Lung (tissue), 16 donors: ENCODE results near the gene MARCHF7. TPM values are rescaled to one million over a fixed set of nuclear protein-coding genes. Genes with fewer than 3 reads are reported as not detected.
"Not testable (repeated sequence)": the region's sequence is repeated elsewhere in the genome, so short reads cannot be mapped to it uniquely, and the experiment has no call there.

Source experiments
- ATAC-seq: fragments of 200-7000 bp; cut with Tn5 transposase; one replicate; pipeline ENCODE4 v1.9.1; 2020; ENCODE audit warnings: moderate number of reproducible peaks; ENCODE audit not compliant: insufficient read depth, low FRiP score
- DNase-seq, 3 donors: peaks; one replicate each; pipeline ENCODE4 v3.0.0-alpha.2; 2013 to 2017
- H3K27ac ChIP-seq, 2 donors: one replicate each; pipeline ENCODE4 v1.5.1; 2013; ENCODE audit warnings: mild to moderate bottlenecking in 2 of 2, moderate library complexity in 2 of 2, control low read depth in 1 of 2, inconsistent platforms in 1 of 2, low read depth in 1 of 2, low read length in 1 of 2
- H3K27me3 ChIP-seq, 3 donors: one replicate each; pipeline ENCODE4 v1.5.1; 2013; ENCODE audit warnings: low read length in 2 of 3; ENCODE audit not compliant: control insufficient read depth in 3 of 3, insufficient read depth in 3 of 3
- H3K36me3 ChIP-seq, 4 donors: one replicate each; pipeline ENCODE4 v1.5.1; 2013; ENCODE audit warnings: low read length in 4 of 4, mild to moderate bottlenecking in 1 of 4, moderate library complexity in 1 of 4; ENCODE audit not compliant: control insufficient read depth in 4 of 4, insufficient read depth in 4 of 4
- H3K4me1 ChIP-seq, 5 donors: one replicate each; pipeline ENCODE4 v1.5.1; 2013; ENCODE audit warnings: low read length in 5 of 5, mild to moderate bottlenecking in 2 of 5, moderate library complexity in 1 of 5; ENCODE audit not compliant: control insufficient read depth in 5 of 5, insufficient read depth in 5 of 5
- H3K4me3 ChIP-seq: one replicate; pipeline ENCODE4 v1.5.1; 2013; ENCODE audit warnings: mild to moderate bottlenecking, control low read depth, moderate library complexity
- H3K9ac ChIP-seq, 2 donors: one replicate each; pipeline ENCODE4 v1.5.1; 2013; ENCODE audit warnings: low read length in 2 of 2, control low read depth in 1 of 2; ENCODE audit not compliant: insufficient read depth in 1 of 2
- H3K9me3 ChIP-seq, 4 donors: one replicate each; pipeline ENCODE4 v1.5.1; 2013; ENCODE audit warnings: low read length in 3 of 4, mild to moderate bottlenecking in 1 of 4, moderate library complexity in 1 of 4; ENCODE audit not compliant: control insufficient read depth in 4 of 4, insufficient read depth in 3 of 4
- WGBS, 2 donors: extraction: QIAGEN DNeasy Blood & Tissue Kit; methylation state at CpG; one replicate each; pipeline ENCODE4 v1.1.7; 2013; 5-methylcytosine and 5-hydroxymethylcytosine counted together
- long read RNA-seq, 5 donors: transcript quantifications; one replicate each; lab custom pipeline, GENCODE V29; 2026
- polyA plus RNA-seq, 2 donors: library from polyadenylated mRNA; stranded (reverse); fragments of 200-250 nt; gene quantifications; one replicate each; pipeline ENCODE4 v1.2.1, GENCODE V29; 2013
- total RNA-seq, 2 donors: library from RNA; depleted of rRNA in 1 of 2; stranded (reverse); fragments of >200 nt in 1 of 2; gene quantifications; one replicate each; pipeline ENCODE4 v1.2.1, GENCODE V29; 2014 to 2021
- TF ChIP-seq, protein P1 (sequence below): IDR thresholded peaks from 2 replicates; pipeline ENCODE4 v1.5.1; 2012; ENCODE audit warnings: mild to moderate bottlenecking; ENCODE audit errors: control extremely low read depth, extremely low read depth
- donor health status: control.
- donor health status: control.
- donor health status: Bipolar disorder and iron deficiency.
- donor health status: healthy.
- donor health status: DM: yes; HTN: yes; CAD: no.

Gene MARCHF7, protein sequence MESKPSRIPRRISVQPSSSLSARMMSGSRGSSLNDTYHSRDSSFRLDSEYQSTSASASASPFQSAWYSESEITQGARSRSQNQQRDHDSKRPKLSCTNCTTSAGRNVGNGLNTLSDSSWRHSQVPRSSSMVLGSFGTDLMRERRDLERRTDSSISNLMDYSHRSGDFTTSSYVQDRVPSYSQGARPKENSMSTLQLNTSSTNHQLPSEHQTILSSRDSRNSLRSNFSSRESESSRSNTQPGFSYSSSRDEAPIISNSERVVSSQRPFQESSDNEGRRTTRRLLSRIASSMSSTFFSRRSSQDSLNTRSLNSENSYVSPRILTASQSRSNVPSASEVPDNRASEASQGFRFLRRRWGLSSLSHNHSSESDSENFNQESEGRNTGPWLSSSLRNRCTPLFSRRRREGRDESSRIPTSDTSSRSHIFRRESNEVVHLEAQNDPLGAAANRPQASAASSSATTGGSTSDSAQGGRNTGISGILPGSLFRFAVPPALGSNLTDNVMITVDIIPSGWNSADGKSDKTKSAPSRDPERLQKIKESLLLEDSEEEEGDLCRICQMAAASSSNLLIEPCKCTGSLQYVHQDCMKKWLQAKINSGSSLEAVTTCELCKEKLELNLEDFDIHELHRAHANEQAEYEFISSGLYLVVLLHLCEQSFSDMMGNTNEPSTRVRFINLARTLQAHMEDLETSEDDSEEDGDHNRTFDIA
- 100 to 1,000 TPM in 1 of 2 donors, 10 to 100 TPM in 1; 63.7 to 168 TPM for total RNA-seq
- 10 to 100 TPM; 22.6 to 47.2 TPM for polyA plus RNA-seq
- long read RNA-seq, donor 1, full-length matches to known transcripts = 3 of 165 reads
- long read RNA-seq, donor 1, partial matches to known transcripts = 60 of 165 reads
- long read RNA-seq, donor 1, other reads (novel, unspliced or antisense) = 102 of 165 reads
- long read RNA-seq, donor 2, partial matches to known transcripts = 61 of 94 reads
- long read RNA-seq, donor 2, other reads (novel, unspliced or antisense) = 32 of 94 reads
- long read RNA-seq, donor 3, full-length matches to known transcripts = 2 of 39 reads
- long read RNA-seq, donor 3, partial matches to known transcripts = 26 of 39 reads
- long read RNA-seq, donor 3, other reads (novel, unspliced or antisense) = 11 of 39 reads
- long read RNA-seq, donor 4, partial matches to known transcripts = 32 of 61 reads
- long read RNA-seq, donor 4, other reads (novel, unspliced or antisense) = 27 of 61 reads
- long read RNA-seq, donor 5, full-length matches to known transcripts = 2 of 127 reads
- long read RNA-seq, donor 5, partial matches to known transcripts = 60 of 127 reads
- long read RNA-seq, donor 5, other reads (novel, unspliced or antisense) = 65 of 127 reads

DNA sequence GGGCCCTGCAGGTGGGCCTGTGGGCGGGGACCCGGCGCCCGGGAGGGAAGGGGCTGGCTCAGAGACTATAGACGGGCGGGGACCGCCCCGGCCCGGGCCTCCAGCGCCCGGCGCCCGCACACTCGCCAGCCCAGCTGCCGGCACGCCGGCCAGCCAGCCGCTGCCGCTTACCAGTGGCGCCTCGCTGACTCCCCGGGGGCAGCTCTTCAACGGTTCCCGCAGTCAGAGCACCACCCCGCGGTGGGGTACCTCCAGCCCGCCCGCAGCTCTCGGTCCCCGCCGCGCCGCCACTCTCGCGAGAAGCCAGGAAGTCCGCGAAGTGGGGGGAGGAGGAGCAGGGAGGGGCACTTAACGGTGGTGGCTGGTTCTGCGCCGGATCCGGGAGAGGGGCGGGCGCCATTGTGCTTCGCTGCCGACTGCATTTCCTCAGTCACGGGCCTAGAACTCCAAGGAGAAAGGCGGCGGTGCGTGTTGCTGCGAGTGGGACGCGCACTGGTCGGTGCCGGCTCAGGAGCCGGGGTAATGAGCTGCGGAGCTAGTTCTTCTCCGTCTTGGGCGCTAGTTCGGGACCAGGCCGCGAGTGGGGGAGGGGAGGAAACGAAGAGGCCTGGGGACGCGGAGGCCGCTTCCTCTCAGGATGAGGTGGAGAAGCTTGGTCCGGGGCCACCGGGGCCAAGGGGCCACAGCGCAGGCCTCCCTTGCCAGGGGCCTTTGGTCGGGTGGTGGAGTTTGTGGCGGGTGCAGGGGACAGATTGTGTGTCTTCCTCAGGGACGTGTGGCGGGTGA, at the start of gene MARCHF7:
Gene MARCHF7, plus strand, starts transcription at position 364 of the 786 bp plus-strand sequence. CDS start 16,517 bp downstream, outside the sequence.
- DNase-seq (peak; percentile 96 to 97 (median 97)), ATAC-seq (peak; percentile 97)
- H3K9ac ChIP-seq = peak within 1 kb of the TSS; percentile 78 to 99
- peak within 1 kb of the TSS; percentile 80 for H3K4me3 ChIP-seq
- H3K9me3 ChIP-seq = no peaks in the 10 kb centered on the region
- H3K4me1 ChIP-seq = peaks cover 0 to 19% (median 9%) of the 10 kb centered on the region in 5 donors
- peak within 1 kb of the TSS; percentile 99 for H3K27ac ChIP-seq
- TF ChIP-seq, protein P1, sequence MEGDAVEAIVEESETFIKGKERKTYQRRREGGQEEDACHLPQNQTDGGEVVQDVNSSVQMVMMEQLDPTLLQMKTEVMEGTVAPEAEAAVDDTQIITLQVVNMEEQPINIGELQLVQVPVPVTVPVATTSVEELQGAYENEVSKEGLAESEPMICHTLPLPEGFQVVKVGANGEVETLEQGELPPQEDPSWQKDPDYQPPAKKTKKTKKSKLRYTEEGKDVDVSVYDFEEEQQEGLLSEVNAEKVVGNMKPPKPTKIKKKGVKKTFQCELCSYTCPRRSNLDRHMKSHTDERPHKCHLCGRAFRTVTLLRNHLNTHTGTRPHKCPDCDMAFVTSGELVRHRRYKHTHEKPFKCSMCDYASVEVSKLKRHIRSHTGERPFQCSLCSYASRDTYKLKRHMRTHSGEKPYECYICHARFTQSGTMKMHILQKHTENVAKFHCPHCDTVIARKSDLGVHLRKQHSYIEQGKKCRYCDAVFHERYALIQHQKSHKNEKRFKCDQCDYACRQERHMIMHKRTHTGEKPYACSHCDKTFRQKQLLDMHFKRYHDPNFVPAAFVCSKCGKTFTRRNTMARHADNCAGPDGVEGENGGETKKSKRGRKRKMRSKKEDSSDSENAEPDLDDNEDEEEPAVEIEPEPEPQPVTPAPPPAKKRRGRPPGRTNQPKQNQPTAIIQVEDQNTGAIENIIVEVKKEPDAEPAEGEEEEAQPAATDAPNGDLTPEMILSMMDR = peak; percentile 32
- H3K36me3 ChIP-seq = peaks cover 6 to 16% (median 8%) of the 10 kb centered on the region in 4 donors
- H3K27me3 ChIP-seq = no peaks in the 10 kb centered on the region
- 0 to 1% methylated on average over 56 to 72 of the region's 72 CpGs for WGBS, 2 donors

DNA sequence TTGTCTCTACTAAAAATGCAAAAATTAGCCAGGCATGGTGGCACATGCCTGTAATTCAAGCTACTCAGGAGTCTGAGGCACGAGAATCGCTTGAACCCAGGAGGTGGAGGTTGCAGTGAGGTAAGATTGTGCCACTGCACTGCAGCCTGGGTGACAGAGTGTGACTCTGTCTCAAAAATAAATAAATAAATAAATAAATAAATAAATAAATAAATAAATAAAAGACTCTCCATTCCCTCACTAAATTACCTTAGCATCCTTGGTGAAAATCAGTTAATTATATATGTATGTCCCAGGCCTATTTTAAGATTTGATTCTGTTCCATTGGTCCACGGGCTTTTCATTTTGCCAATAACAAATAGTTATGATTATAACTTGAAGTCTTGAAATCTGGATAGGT, 44.9 kb upstream of the MARCHF7 start:
- H3K4me3 ChIP-seq, ATAC-seq, H3K9me3 ChIP-seq, H3K4me1 ChIP-seq, H3K27ac ChIP-seq, H3K27me3 ChIP-seq, H3K36me3 ChIP-seq, H3K9ac ChIP-seq, DNase-seq: not testable (repeated sequence)
- WGBS, 2 donors = 96 to 98% methylated on average over 3 of the region's 3 CpGs

DNA sequence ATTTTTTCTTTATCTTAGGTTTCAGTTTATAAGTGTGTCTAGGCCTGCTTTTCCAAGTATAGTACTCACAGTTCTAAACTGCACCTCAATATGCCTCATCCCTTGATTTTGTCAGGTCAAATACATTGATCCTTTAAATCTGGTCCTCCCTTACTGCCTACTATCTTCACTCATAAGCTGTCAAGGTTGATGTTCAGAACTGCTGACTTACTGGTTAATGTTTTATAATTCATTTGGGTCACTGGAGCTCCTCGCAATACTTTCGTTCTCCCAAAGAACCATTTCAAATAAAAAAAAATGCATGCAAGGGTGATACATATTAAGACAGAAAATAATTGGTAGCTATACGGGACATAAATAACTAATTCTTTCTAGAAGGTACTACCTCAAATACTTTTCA, 41.3 kb upstream of the MARCHF7 start:
- Histone ChIP-seq H3K36me3 (no peaks in the 10 kb centered on the region), H3K4me1 (no peaks in the 10 kb centered on the region), H3K4me3 (no peak overlapping the region), H3K9me3 (no peaks in the 10 kb centered on the region), H3K9ac (no peak overlapping the region), H3K27ac (no peak overlapping the region), H3K27me3 (no peaks in the 10 kb centered on the region)
- ATAC-seq (no peak), DNase-seq (no peak)
- TF ChIP-seq, protein P1 = no peak
- WGBS, 2 donors = 97 to 98% methylated on average over 3 of the region's 3 CpGs
